HFFc6 (cell line): ENCODE measurements around the gene URGCP. TPM values are rescaled to one million over a fixed set of nuclear protein-coding genes. Genes with fewer than 3 reads are reported as not detected.

Experiments
- DNase-seq: peaks from one replicate; pipeline ENCODE4 v3.0.0-alpha.2; 2018
- H3K27ac Mint-ChIP-seq: 2 replicates; pipeline ENCODE4 v1.8.0; 2020; ENCODE audit warnings: mild to moderate bottlenecking, mixed read lengths
- H3K27me3 Mint-ChIP-seq: 2 replicates; pipeline ENCODE4 v1.8.0; 2021; ENCODE audit warnings: mild to moderate bottlenecking, moderate library complexity, mixed read lengths; ENCODE audit not compliant: insufficient read depth
- H3K36me3 Mint-ChIP-seq: 2 replicates; pipeline ENCODE4 v1.8.0; 2021; ENCODE audit warnings: low read depth, mixed read lengths
- H3K4me1 Mint-ChIP-seq: 2 replicates; pipeline ENCODE4 v1.8.0; 2020; ENCODE audit warnings: low read depth, mixed read lengths
- H3K4me3 Mint-ChIP-seq: 2 replicates; pipeline ENCODE4 v1.8.0; 2020; ENCODE audit warnings: mild to moderate bottlenecking, moderate library complexity, mixed read lengths
- H3K9me3 Mint-ChIP-seq: 2 replicates; pipeline ENCODE4 v1.8.0; 2020; ENCODE audit warnings: mild to moderate bottlenecking, mixed read lengths
- CTCF ChIP-seq: fragments of 200-600 bp; sonication (generic); IDR thresholded peaks from 2 replicates; pipeline ENCODE4 v1.5.0; 2021; ENCODE audit warnings: antibody characterized with exemption, mild to moderate bottlenecking
- total RNA-seq, 6 experiments: library from RNA; stranded (reverse); fragmentation: NEBNext Ultra II Directional; extraction: Animal tissue kit (Norgen Biotek cat#: 25700); gene quantifications; 2 replicates in 1 of 6; 3 replicates in 5 of 6; pipeline ENCODE4 v1.2.3, GENCODE V29; 2021

Gene URGCP
- total RNA-seq, 6 experiments from 2014 or later = 41.4 to 53.2 (median 43.2) TPM

- no peaks in the 10 kb centered on the region for H3K9me3 Mint-ChIP-seq
- peak overlapping the region; percentile 87 for H3K27ac Mint-ChIP-seq
- no peaks in the 10 kb centered on the region; the same call in 1 of the 2 replicates for H3K27me3 Mint-ChIP-seq
- TF ChIP-seq CTCF = no peak
- peaks cover 67% of the 10 kb centered on the region for H3K36me3 Mint-ChIP-seq
- peak overlapping the region; percentile 34 for H3K4me3 Mint-ChIP-seq
- DNase-seq = no peak
- H3K4me1 Mint-ChIP-seq = peaks cover 66% of the 10 kb centered on the region
These were observed 27.5 kb downstream of the URGCP start for GRCh38 chr7:43878867-43879266.

GRCh38 chr7:43877968-43878864, 28.2 kb downstream of the URGCP start:
- no peak for DNase-seq
- no peaks in the 10 kb centered on the region; the same call in 1 of the 2 replicates for H3K27me3 Mint-ChIP-seq
- peaks cover 66% of the 10 kb centered on the region for H3K4me1 Mint-ChIP-seq
- H3K36me3 Mint-ChIP-seq = peaks cover 62% of the 10 kb centered on the region
- peak overlapping the region; percentile 87 for H3K27ac Mint-ChIP-seq
- no peaks in the 10 kb centered on the region for H3K9me3 Mint-ChIP-seq
- peak overlapping the region; percentile 34 for H3K4me3 Mint-ChIP-seq
- no peak for TF ChIP-seq CTCF

GRCh38 chr7:43876976-43877745, 29.2 kb downstream of the URGCP start:
- Mint-ChIP-seq H3K4me1 (peaks cover 67% of the 10 kb centered on the region), H3K4me3 (no peak overlapping the region), H3K27me3 (peaks cover 6% of the 10 kb centered on the region), H3K9me3 (no peaks in the 10 kb centered on the region), H3K27ac (no peak overlapping the region), H3K36me3 (peaks cover 57% of the 10 kb centered on the region)
- TF ChIP-seq CTCF = no peak
- no peak for DNase-seq

- H3K4me1 Mint-ChIP-seq = peaks cover 67% of the 10 kb centered on the region
- DNase-seq = no peak
- H3K27ac Mint-ChIP-seq = peak overlapping the region; percentile 11; the same call in 1 of the 2 replicates
- no peak for TF ChIP-seq CTCF
- peaks cover 7% of the 10 kb centered on the region for H3K27me3 Mint-ChIP-seq
- no peaks in the 10 kb centered on the region for H3K9me3 Mint-ChIP-seq
- H3K36me3 Mint-ChIP-seq = peaks cover 49% of the 10 kb centered on the region
- no peak overlapping the region for H3K4me3 Mint-ChIP-seq
These were observed 30.2 kb downstream of the URGCP start for GRCh38 chr7:43876241-43876640.

- peaks cover 11% of the 10 kb centered on the region for H3K27me3 Mint-ChIP-seq
- peaks cover 62% of the 10 kb centered on the region for H3K4me1 Mint-ChIP-seq
- H3K27ac Mint-ChIP-seq = peak overlapping the region; percentile 100
- TF ChIP-seq CTCF = no peak
- H3K36me3 Mint-ChIP-seq = peaks cover 40% of the 10 kb centered on the region
- peaks cover 4% of the 10 kb centered on the region; the same call in 1 of the 2 replicates for H3K9me3 Mint-ChIP-seq
- peak; percentile 92 for DNase-seq
- peak overlapping the region; percentile 70 for H3K4me3 Mint-ChIP-seq
These were observed 33.1 kb downstream of the URGCP start for GRCh38 chr7:43873300-43873699.
